Ectodermal cell (in vitro differentiated cells): ENCODE measurements around the gene MAPK14. TPM values are rescaled to one million over a fixed set of nuclear protein-coding genes. Genes with fewer than 3 reads are reported as not detected.
"Not testable (repeated sequence)": the region's sequence is repeated elsewhere in the genome, so short reads cannot be mapped to it uniquely, and the experiment has no call there.

ENCODE experiments used
- H3K27ac ChIP-seq: 2 replicates; pipeline ENCODE4 v1.7.0; 2013; ENCODE audit warnings: mild to moderate bottlenecking, low read depth, low read length; ENCODE audit not compliant: insufficient read depth, poor library complexity, severe bottlenecking
- H3K27me3 ChIP-seq: 2 replicates; pipeline ENCODE4 v1.7.0; 2013; ENCODE audit warnings: mild to moderate bottlenecking, low read length; ENCODE audit not compliant: insufficient read depth, control insufficient read depth, poor library complexity, severe bottlenecking
- H3K36me3 ChIP-seq: one replicate; pipeline ENCODE4 v1.7.0; 2013; ENCODE audit warnings: low read length; ENCODE audit not compliant: control insufficient read depth, insufficient read depth
- H3K4me1 ChIP-seq: one replicate; pipeline ENCODE4 v1.7.0; 2013; ENCODE audit warnings: low read length; ENCODE audit not compliant: control insufficient read depth, insufficient read depth
- H3K4me3 ChIP-seq: 2 replicates; pipeline ENCODE4 v1.7.0; 2013; ENCODE audit warnings: low read depth, low read length, control low read depth; ENCODE audit not compliant: insufficient read depth
- H3K9me3 ChIP-seq: 2 replicates; pipeline ENCODE4 v1.7.0; 2013; ENCODE audit warnings: mild to moderate bottlenecking, low read length, moderate library complexity; ENCODE audit not compliant: control insufficient read depth
- WGBS, 2 experiments: methylation state at CpG; one replicate each; pipeline ENCODE4 v1.1.7; 2013; ENCODE audit warnings: missing lambda C conversion rate in 2 of 2; 5-methylcytosine and 5-hydroxymethylcytosine counted together
- polyA plus RNA-seq, 4 experiments: library from polyadenylated mRNA; stranded (reverse); fragments of 50-300 nt; gene quantifications; one replicate each; pipeline ENCODE4 v1.2.3, GENCODE V29; 2013

MAPK14 gene
- 42.3 TPM for polyA plus RNA-seq (2013, experiment 1 of 4)
- 46.3 TPM for polyA plus RNA-seq (2013, experiment 2 of 4)
- 33.3 TPM for polyA plus RNA-seq (2013, experiment 3 of 4)
- 36.2 TPM for polyA plus RNA-seq (2013, experiment 4 of 4)

DNA sequence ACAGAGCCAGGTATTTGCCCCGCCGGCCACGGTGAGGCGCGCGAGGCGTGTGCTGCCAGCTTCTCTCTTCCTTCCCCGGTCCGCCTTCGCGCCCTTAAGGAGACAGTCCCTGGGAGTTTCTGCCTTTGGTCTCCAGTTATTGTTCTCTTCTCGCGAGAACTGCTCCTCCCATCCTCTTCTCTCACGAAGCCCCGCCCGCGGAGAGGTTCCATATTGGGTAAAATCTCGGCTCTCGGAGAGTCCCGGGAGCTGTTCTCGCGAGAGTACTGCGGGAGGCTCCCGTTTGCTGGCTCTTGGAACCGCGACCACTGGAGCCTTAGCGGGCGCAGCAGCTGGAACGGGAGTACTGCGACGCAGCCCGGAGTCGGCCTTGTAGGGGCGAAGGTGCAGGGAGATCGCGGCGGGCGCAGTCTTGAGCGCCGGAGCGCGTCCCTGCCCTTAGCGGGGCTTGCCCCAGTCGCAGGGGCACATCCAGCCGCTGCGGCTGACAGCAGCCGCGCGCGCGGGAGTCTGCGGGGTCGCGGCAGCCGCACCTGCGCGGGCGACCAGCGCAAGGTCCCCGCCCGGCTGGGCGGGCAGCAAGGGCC is at the start of gene MAPK14:
Gene MAPK14 (plus strand): TSS at position 308 of the 587 bp plus-strand sequence. CDS start 350 bp downstream, outside the sequence.
- 0% methylated on average over 62 of the region's 62 CpGs for WGBS, 2 experiments
- peaks cover 22% of the 10 kb centered on the region for H3K27me3 ChIP-seq
- H3K36me3 ChIP-seq = no peaks in the 10 kb centered on the region
- H3K4me3 ChIP-seq = peak within 1 kb of the TSS; percentile 90
- peaks cover 11% of the 10 kb centered on the region for H3K4me1 ChIP-seq
- no peaks in the 10 kb centered on the region for H3K9me3 ChIP-seq
- peak within 1 kb of the TSS; percentile 77 for H3K27ac ChIP-seq

DNA sequence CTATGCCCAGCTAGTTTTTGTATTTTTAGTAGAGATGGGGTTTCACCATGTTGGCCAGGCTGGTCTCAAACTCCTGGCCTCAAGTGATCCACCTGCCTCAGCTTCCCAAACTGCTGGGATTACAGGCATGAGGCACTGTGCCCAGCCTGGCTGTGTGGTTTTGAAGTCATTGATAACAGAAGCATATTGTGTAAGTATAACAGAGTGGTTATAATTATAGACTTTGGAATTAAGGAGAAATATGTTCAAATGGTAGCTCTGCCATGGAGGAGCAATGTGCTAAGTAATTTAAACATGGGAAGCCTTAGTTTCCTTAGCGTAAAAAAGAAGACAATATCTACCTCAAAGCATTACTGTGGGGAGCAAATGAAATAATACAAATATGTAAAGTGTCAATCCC is 47.5 kb upstream of the MAPK14 start:
- not testable (repeated sequence) for H3K9me3 ChIP-seq, H3K4me3 ChIP-seq, H3K27ac ChIP-seq, H3K36me3 ChIP-seq, H3K27me3 ChIP-seq, H3K4me1 ChIP-seq
- 100% methylated on average over 1 of the region's 1 CpG for WGBS, 2 experiments

DNA sequence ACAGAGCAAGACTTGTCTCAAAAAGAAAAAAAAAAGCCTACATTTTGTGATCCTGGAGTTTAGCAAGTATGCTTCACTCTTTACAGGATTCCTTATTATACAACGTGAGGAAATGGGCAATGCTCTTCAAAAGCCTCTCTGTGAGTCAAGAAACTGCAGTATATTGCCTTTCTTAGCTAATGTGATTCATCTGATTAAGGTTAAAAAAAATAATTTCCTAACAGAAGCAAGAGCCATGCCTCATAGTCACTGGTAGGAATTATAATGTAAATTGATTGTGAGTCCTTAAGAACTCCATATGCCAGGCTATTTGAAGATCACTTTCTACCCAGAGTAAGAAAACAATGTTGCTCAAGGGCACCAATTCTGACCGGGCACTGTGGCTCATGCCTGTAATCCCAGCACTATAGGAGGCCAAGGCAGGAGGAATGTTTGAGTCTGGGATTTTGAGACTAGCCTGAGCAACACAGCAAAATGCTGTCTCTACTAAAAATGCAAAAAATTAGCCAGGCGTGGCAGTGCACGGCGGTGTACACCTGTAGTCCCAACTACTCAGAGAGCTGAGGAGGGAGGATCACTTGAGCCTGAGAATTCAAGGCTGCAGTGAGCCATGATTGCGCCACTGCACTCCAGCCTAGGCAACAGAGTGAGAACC is 46.5 kb upstream of the MAPK14 start:
- H3K27me3 ChIP-seq = no peaks in the 10 kb centered on the region
- no peak overlapping the region for H3K27ac ChIP-seq
- H3K4me1 ChIP-seq = no peaks in the 10 kb centered on the region
- H3K9me3 ChIP-seq = no peaks in the 10 kb centered on the region
- 91 to 95% methylated on average over 6 of the region's 6 CpGs for WGBS, 2 experiments
- no peaks in the 10 kb centered on the region for H3K36me3 ChIP-seq
- H3K4me3 ChIP-seq = no peak overlapping the region

DNA sequence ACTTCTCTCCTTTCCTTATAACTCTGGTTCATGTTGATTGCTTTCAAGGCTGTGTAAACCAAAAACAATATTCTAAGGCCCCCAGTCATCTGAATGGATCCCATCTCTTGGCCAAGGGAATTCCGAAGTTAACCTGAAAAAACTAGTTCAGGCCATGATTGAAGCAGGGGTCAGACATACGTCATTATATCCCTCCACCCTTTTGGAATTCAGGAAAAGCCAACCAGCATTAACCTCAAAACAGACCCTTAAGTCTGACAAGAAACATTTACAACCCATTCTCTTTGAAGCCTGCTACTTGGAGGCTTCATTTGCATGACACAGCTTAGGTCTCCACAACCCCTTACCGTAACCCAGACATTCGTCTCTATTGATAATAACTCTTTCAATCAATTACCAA is 42.9 kb upstream of the MAPK14 start:
- H3K36me3 ChIP-seq = no peaks in the 10 kb centered on the region
- no peaks in the 10 kb centered on the region for H3K9me3 ChIP-seq
- H3K27me3 ChIP-seq = no peaks in the 10 kb centered on the region
- 42 to 52% methylated on average over 4 of the region's 4 CpGs for WGBS, 2 experiments
- no peak overlapping the region for H3K27ac ChIP-seq
- no peaks in the 10 kb centered on the region for H3K4me1 ChIP-seq
- no peak overlapping the region for H3K4me3 ChIP-seq

DNA sequence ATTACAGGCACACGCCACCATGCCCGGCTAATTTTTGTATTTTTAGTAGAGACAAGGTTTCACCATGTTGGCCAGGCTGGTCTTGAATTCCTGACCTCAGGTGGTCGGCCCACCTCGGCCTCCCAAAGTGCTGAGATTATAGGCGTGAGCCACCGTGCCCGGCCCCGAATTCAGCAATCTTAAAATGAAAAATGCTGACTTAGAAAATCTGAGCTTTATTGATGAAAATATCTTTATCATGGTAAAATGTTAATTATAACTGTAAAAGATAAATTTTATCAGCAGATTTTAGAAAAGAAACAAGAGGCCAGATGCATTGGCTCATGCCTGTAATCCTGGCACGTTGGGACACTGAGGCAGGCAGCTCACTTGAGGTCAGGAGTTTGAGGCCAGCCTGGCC is 39.6 kb upstream of the MAPK14 start:
- H3K4me1 ChIP-seq, H3K27ac ChIP-seq, H3K27me3 ChIP-seq, H3K9me3 ChIP-seq, H3K36me3 ChIP-seq, H3K4me3 ChIP-seq: not testable (repeated sequence)
- 90 to 94% methylated on average over 9 of the region's 9 CpGs for WGBS, 2 experiments

DNA sequence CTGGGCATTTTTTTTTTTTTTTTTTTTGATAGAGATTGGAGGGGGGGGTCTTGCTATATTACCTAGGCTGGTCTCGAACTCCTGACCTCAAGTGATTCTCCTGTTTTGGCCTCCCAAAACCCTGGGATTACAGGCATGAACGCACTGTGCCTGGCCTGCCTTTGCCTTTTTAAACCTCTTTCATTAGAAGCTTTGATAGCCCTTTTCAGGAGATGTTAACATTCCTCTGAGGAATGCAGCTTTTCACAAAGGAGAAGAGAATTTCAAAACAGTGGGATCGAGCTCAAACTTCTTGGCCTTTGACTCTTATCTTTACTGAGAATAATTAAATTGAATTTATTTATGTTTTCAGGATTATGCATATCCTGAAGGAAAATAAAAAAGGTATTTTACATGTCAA is 34.5 kb upstream of the MAPK14 start:
- no peaks in the 10 kb centered on the region for H3K36me3 ChIP-seq
- no peaks in the 10 kb centered on the region for H3K4me1 ChIP-seq
- no peaks in the 10 kb centered on the region for H3K9me3 ChIP-seq
- no peak overlapping the region for H3K4me3 ChIP-seq
- no peaks in the 10 kb centered on the region for H3K27me3 ChIP-seq
- 53 to 73% methylated on average over 2 to 3 of the region's 3 CpGs for WGBS, 2 experiments
- H3K27ac ChIP-seq = no peak overlapping the region

DNA sequence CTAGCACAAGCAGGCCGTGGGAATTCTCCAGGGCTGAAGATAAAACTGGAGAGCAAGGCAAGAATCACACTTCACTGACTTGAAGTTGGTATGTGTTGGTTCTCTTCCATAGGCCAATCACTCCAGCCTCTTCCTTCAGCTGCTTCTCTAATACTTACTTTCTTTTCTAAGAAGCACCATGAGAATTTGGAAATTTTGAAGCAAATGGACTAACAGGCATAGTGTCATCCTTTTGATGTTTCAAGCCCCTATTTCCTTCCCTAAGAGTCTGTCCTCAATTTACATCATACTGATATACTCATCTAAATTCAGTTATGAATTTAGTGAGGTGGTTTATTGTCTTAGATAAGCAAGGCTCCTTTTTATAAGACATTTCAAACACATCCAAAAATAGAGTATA is 27.2 kb upstream of the MAPK14 start:
- WGBS, 2 experiments = 80 to 95% methylated on average over 1 of the region's 1 CpG
- no peaks in the 10 kb centered on the region for H3K27me3 ChIP-seq
- no peaks in the 10 kb centered on the region for H3K36me3 ChIP-seq
- no peaks in the 10 kb centered on the region for H3K9me3 ChIP-seq
- H3K27ac ChIP-seq = no peak overlapping the region
- H3K4me1 ChIP-seq = no peaks in the 10 kb centered on the region
- H3K4me3 ChIP-seq = no peak overlapping the region

DNA sequence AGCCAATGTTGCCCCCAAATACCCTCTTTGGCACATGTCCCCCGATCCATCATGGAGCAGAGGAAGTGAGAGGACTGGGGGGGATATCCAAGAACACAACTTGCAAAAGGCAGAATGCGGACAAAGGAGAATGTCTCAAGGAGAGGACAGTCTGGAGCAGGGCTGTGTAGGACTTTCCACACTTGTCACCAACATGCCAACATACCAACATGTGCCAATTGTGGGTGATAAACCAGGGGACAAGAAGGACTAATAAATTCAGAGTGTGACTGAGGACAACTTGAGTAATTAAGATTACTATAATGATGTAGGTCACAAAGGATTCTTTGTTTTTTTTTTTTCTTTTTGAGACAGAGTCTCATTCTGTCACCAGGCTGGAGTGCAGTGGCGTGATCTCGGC is 11.9 kb upstream of the MAPK14 start:
- H3K27ac ChIP-seq = no peak overlapping the region
- no peaks in the 10 kb centered on the region for H3K9me3 ChIP-seq
- no peak overlapping the region for H3K4me3 ChIP-seq
- WGBS, 2 experiments = 90 to 94% methylated on average over 4 of the region's 4 CpGs
- no peaks in the 10 kb centered on the region for H3K4me1 ChIP-seq
- H3K36me3 ChIP-seq = no peaks in the 10 kb centered on the region
- no peaks in the 10 kb centered on the region for H3K27me3 ChIP-seq

DNA sequence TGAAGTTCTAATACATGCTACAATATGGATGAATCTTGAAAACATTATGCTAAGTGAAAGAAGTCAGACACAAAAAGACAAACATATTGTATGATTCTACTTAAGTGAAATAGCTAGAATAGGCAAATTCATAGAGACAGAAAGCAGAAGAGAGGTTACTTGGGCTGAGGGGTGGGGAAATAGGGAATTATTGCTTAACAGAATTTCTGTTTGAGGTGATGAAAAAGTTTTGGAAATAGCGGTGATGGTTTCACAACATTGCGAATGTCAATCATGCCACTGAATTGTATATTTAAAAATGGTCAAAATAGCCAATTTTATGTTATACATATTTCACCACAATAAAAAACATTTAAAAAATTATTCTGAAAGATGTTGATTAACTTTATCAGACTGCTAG is 9.3 kb upstream of the MAPK14 start:
- Histone ChIP-seq H3K4me1 (no peaks in the 10 kb centered on the region), H3K27me3 (no peaks in the 10 kb centered on the region)
- WGBS, 2 experiments = 96 to 100% methylated on average over 2 of the region's 2 CpGs

DNA sequence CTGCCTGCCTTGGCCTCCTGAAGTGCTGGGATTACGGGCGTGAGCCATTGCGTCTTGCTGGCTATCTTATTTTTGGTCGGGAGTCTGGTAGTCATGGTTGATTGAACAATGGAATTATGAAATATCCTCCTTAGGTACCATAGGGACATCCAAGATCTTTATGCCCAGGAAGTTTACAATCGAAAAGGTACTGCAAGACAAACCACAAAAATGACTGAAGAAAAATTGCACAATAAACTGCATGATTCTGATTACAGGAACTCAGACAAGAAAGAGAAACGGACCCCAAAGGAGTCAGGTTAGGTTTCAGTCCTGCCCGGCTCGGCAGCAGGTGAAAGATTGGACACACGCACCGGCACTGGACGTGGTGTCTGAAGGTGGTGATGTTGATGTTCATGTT is 8.4 kb upstream of the MAPK14 start:
- Histone ChIP-seq H3K4me1 (peaks cover 7% of the 10 kb centered on the region), H3K27ac (no peak overlapping the region), H3K4me3 (no peak overlapping the region), H3K27me3 (peaks cover 1% of the 10 kb centered on the region), H3K9me3 (no peaks in the 10 kb centered on the region), H3K36me3 (no peaks in the 10 kb centered on the region)
- 91 to 97% methylated on average over 11 of the region's 11 CpGs for WGBS, 2 experiments

More for the DNA sequence above, 9.3 kb upstream of the MAPK14 start:
- no peaks in the 10 kb centered on the region for H3K36me3 ChIP-seq
- no peak overlapping the region for H3K4me3 ChIP-seq
- H3K27ac ChIP-seq = no peak overlapping the region
- no peaks in the 10 kb centered on the region for H3K9me3 ChIP-seq
